Measurements from ENCODE around the gene CADM1. TPM values are rescaled to one million over a fixed set of nuclear protein-coding genes. Genes with fewer than 3 reads are reported as not detected.

The CADM1 gene
- total and polyA plus RNA-seq, 2 donors: 14.9 to 76.0 TPM

DNA sequence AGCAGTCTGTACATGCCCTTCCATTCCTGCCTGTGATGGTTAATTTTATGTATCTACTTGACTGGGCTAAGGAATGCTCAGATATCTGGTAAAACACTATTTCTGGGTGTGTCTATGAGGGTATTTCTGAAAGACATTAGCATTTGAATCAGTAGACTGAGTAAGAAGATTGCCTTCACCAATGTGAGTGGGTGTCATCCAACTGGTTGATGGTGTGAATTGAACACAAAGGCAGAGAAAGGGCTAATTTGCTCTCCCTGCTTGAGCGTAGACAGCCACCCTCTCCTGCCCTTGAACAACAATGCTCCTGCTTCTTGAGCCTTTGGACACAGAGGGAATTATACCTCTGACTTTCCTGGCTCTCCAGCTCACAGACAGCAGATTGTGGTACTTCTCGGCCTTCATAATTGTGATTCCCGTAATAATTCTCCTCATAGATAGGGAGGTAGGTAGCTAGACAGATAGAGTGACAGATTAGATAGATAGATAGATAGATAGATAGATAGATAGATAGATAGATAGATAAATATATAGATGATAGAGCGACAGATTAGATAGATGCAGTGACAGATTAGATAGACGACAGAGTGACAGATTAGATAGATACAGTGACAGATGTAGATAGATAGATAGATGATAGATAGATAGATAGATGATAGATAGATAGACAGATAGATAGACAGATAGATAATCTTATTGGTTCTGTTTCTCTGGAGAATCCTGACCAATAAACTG is 370.6 kb downstream of the CADM1 start:
- H3K27ac ChIP-seq (ENCODE audit: low read depth): no peak overlapping the region
- H3K4me3 ChIP-seq (ENCODE audit: low read depth, low read length): no peak overlapping the region
- 88% methylated on average over 5 of the region's 5 CpGs for WGBS
- H3K4me1 ChIP-seq (ENCODE audit: insufficient read depth): no peaks in the 10 kb centered on the region
- no peaks in the 10 kb centered on the region for H3K36me3 ChIP-seq (ENCODE audit: insufficient read depth)
- DNase-seq (ENCODE audit: extremely low spot score): no peak

DNA sequence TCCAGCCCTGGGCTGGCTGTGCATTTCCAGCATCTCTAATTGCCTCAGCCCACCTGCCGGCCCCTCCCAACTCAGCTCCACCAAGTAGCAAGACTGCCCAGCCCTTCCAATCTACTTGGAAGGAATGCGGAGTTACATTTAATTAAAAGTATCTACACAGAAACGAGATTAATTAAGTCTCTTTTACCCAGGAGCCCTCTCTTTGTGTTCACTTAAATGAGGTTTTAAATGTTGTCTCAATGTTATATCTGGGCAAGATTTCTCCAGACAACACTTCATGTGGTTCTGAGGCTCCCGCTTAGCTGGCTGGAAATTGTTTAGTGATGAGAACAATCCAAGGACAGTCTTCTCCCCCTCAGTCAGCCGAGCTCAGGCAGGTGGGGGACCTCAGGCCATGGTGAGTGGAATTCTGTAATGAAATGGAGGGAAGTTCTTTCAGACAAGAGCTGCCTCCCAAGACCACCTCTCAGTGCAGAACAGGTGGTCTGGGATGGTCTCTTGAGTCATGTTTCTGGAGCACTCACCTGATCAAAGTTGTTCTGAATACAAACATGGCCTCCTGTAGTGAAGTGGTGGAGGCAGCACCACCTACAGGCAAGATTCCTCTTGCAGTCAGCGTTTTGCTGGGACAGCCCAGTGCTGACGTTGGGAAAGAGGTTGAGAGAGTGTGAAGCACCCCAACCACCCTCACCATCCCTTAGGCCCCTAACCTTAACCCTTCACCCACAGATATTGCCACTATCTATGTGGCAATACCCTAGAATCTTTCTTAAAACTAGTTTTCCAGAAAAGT is 371.6 kb downstream of the CADM1 start:
- WGBS: 68% methylated on average over 7 of the region's 7 CpGs
- H3K4me1 ChIP-seq (ENCODE audit: insufficient read depth): no peaks in the 10 kb centered on the region
- no peaks in the 10 kb centered on the region for H3K36me3 ChIP-seq (ENCODE audit: insufficient read depth)
- no peak overlapping the region for H3K4me3 ChIP-seq (ENCODE audit: low read depth, low read length)
- no peak overlapping the region for H3K27ac ChIP-seq (ENCODE audit: low read depth)
- no peak for DNase-seq (ENCODE audit: extremely low spot score)

DNA sequence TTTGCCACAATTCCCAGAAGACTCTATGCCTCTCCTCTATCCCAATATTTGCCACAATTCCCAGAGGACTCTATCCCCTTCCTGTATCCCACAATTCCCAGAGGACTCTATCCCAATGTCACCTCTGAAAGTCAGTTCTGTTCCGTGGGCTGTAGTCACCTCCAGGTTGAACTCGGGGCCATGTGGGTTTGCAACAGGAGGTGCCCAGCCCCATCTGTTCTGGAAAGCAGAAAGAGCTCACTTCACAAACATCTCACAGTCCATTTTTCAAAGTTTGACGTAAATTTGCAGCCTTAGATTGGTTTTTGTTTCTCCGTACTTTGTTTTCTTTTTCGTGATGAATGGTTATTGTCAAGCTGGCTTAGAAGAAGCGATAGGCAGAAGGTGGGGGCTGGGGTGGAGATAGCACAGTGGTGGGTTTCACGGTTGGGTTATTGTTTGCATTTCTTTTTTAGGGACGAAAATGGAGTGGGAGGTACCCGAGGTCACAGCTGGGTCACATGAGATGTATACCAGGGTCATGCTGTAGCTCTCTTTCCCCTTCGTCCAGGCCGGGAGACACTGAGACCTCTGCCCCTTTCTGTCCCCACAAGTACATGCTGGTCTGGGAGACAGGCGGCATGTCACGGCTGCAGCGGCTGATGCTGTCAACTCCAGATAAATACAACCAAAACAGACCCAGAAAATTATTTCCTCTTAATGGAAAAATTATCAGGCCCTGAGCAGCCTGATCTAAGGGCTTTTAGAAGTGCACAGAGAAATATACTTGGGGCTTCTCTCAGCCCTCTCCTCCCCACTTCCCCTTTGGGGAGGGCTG is 374.5 kb downstream of the CADM1 start:
- DNase-seq (ENCODE audit: extremely low spot score): no peak
- Histone ChIP-seq H3K36me3 (ENCODE audit: insufficient read depth) (no peaks in the 10 kb centered on the region), H3K27ac (ENCODE audit: low read depth) (no peak overlapping the region), H3K4me1 (ENCODE audit: insufficient read depth) (no peaks in the 10 kb centered on the region), H3K4me3 (ENCODE audit: low read depth, low read length) (no peak overlapping the region)
- 56% methylated on average over 14 of the region's 14 CpGs for WGBS

DNA sequence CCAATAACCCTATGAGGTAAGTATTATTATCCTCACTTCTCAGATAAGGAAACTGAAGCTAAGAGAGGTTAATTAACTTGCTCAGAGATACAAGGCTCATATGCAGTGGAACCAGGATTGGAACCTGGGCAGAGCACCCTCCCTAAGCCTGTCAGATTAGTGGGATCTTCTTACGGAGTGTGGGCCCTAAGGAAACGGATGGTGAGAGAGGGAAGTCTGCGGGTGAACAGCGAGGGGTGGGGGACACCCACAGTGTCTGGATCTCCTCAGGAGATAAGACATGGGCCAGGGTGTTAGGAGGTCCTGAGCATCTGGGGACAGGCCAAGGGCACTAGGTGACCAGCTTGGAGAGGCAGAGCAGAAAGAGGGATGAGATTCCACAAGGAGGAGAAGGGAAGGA is 376.0 kb downstream of the CADM1 start:
- WGBS: 70% methylated on average over 4 of the region's 4 CpGs
- H3K4me3 ChIP-seq (ENCODE audit: low read depth, low read length): no peak overlapping the region
- H3K36me3 ChIP-seq (ENCODE audit: insufficient read depth): no peaks in the 10 kb centered on the region
- no peaks in the 10 kb centered on the region for H3K4me1 ChIP-seq (ENCODE audit: insufficient read depth)
- no peak overlapping the region for H3K27ac ChIP-seq (ENCODE audit: low read depth)
- DNase-seq (ENCODE audit: extremely low spot score): no peak

DNA sequence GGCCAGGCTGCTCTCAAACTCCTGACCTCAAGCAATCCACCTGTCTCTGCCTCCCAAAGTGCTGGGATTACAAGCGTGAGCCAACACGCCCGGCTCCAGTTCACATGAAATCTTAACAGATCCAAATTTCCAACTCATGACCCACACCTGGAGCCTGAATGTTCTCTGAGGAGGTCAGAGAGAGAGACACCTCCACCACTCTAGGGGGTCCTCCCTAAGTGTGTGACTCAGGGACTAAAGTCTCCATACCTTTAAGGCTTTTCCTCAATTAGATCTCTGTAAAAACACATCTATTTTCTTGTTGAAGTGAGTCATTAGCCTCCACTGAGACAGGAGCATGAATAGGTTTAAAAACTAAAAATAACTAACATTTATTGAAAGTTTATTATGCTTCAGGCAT is 376.4 kb downstream of the CADM1 start:
- H3K4me1 ChIP-seq (ENCODE audit: insufficient read depth): no peaks in the 10 kb centered on the region
- WGBS: 79% methylated on average over 3 of the region's 3 CpGs
- no peak overlapping the region for H3K27ac ChIP-seq (ENCODE audit: low read depth)
- H3K36me3 ChIP-seq (ENCODE audit: insufficient read depth): no peaks in the 10 kb centered on the region
- DNase-seq (ENCODE audit: extremely low spot score): no peak
- H3K4me3 ChIP-seq (ENCODE audit: low read depth, low read length): no peak overlapping the region

DNA sequence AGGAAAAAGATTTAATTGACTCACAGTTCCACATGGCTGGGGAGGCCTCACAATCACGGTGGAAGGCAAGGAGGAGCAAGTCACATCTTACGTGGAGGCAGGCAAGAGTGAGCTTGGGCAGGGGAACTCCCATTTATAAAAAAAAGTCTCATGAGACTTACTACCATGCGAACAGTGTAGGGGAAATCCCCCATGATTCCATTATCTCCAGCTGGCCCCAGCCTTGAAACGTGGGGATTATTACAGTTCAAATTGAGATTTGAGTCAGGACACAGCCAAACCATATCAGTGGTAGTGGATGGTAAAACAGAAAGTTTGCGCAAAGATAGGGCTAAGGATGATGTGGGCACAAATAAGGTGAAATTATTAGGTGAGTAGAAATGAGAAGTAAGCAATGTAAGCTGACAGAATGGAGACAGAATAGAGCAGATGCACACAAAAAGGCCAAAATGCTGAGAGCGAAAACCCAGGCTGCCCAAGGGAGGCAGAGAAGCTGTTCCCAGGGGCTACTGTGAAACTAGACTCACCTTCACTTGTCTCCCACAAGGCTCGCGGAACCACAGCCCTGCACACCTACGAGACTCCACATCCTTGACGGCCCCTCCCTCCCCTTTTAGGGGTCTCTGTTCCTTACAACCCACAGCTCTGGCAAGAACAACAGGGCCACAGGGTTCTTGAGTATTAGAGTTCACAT is 377.6 kb downstream of the CADM1 start:
- WGBS: 72% methylated on average over 10 of the region's 10 CpGs
- H3K36me3 ChIP-seq (ENCODE audit: insufficient read depth): no peaks in the 10 kb centered on the region
- no peak for DNase-seq (ENCODE audit: extremely low spot score)
- H3K4me1 ChIP-seq (ENCODE audit: insufficient read depth): no peaks in the 10 kb centered on the region
- H3K27ac ChIP-seq (ENCODE audit: low read depth): no peak overlapping the region
- H3K4me3 ChIP-seq (ENCODE audit: low read depth, low read length): no peak overlapping the region

DNA sequence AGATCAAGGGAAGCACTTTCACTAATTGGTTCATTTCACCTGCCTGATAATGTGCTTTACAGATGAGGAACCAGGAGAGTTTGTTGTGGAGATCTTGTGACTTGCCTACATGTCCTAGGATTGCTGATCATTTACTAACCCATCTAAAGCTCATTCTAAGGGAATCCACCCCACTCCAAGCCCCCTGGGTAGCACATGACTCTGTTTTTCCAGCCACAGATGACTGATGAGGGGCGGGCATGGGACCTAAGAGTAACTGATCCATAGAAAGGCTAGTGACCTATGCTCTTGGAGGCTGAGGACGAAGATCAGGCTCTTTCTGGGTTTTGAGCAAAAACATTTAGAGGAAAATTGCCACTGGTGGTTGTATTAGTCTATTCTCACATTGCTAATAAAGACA is 378.1 kb downstream of the CADM1 start:
- DNase-seq (ENCODE audit: extremely low spot score): no peak
- no peaks in the 10 kb centered on the region for H3K36me3 ChIP-seq (ENCODE audit: insufficient read depth)
- H3K27ac ChIP-seq (ENCODE audit: low read depth): no peak overlapping the region
- WGBS: 92% methylated on average over 2 of the region's 2 CpGs
- H3K4me3 ChIP-seq (ENCODE audit: low read depth, low read length): no peak overlapping the region
- no peaks in the 10 kb centered on the region for H3K4me1 ChIP-seq (ENCODE audit: insufficient read depth)

DNA sequence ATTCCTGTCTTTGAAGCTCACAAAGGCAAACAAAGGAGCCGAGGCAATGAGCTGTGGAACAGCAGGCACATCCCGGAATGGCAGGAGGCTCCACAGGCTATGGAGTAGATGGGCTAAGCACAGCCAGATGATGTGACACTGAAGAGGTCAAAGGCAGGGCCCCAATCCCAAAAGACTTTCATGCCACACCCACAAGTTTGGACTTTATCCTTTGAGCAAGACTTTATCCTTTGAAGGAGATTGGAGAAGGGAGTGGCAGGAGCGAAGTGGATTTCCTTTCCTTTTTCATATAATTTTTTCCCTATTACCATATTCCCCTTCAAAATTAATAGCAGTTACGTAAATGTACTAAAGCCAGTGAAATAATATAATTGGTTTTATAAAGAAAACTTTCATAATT is 379.4 kb downstream of the CADM1 start:
- H3K36me3 ChIP-seq (ENCODE audit: insufficient read depth): no peaks in the 10 kb centered on the region
- 86% methylated on average over 4 of the region's 4 CpGs for WGBS

DNA sequence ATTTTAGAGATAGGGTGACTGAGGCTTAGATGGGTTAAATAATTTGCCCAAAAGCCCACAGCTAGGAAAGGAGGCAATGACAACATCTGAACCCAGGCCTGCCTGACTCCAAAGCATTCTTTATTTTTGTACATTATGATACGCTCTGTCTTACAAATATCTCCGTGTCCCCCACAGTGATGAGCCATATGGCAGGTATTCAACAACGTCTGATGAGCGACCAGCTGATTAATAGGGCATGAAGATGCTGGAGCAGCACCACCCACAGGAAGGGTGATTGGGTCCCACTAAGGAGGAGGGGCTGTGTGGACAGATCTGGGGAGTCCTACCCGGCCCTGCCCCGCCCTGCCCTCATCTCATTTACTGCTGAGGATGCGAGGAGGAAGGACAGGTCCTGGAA is 380.6 kb downstream of the CADM1 start:
- DNase-seq (ENCODE audit: extremely low spot score): no peak
- 85% methylated on average over 7 of the region's 7 CpGs for WGBS
- no peak overlapping the region for H3K4me3 ChIP-seq (ENCODE audit: low read depth, low read length)
- H3K4me1 ChIP-seq (ENCODE audit: insufficient read depth): no peaks in the 10 kb centered on the region
- H3K36me3 ChIP-seq (ENCODE audit: insufficient read depth): no peaks in the 10 kb centered on the region
- no peak overlapping the region for H3K27ac ChIP-seq (ENCODE audit: low read depth)

More for the DNA sequence above, 379.4 kb downstream of the CADM1 start:
- Histone ChIP-seq H3K27ac (ENCODE audit: low read depth) (no peak overlapping the region), H3K4me1 (ENCODE audit: insufficient read depth) (no peaks in the 10 kb centered on the region), H3K4me3 (ENCODE audit: low read depth, low read length) (no peak overlapping the region)
- DNase-seq (ENCODE audit: extremely low spot score): no peak

DNA sequence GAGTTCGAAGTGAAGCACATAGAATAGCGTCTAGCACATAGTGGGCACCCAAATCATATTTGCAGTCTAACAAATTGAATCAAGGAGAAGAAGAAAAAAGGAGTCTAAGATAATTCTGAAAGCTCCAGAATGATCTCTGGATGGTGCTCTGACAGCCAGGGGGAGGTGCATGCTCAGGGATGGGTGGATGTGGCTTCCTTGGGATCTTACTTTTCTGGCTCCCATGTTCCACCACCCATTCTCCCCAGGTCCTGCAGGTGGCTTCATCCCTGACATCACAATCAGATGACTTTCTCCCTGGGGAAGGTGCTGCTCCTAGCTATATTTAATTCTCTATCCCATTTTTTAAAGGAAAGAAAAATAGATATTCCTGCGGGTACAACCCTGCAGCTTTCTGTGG is 381.9 kb downstream of the CADM1 start:
- Histone ChIP-seq H3K4me1 (ENCODE audit: insufficient read depth) (no peaks in the 10 kb centered on the region), H3K27ac (ENCODE audit: low read depth) (no peak overlapping the region), H3K4me3 (ENCODE audit: low read depth, low read length) (no peak overlapping the region), H3K36me3 (ENCODE audit: insufficient read depth) (no peaks in the 10 kb centered on the region)
- no peak for DNase-seq (ENCODE audit: extremely low spot score)
- WGBS: 87% methylated on average over 3 of the region's 3 CpGs

Small RNAs within 50 kb of the gene (small RNA-seq; reads per million reads assigned to genes)
- gene RF01293: not detected
